Measurements from ENCODE around the gene PGA5. TPM values are rescaled to one million over a fixed set of nuclear protein-coding genes. Genes with fewer than 3 reads are reported as not detected.
"Not testable (repeated sequence)": the region's sequence is repeated elsewhere in the genome, so short reads cannot be mapped to it uniquely, and the experiment has no call there.

Gene PGA5
- total and polyA plus RNA-seq, 12 donors, result 0.28 to 1.1 (median 0.71) TPM; not detected in 4

DNA sequence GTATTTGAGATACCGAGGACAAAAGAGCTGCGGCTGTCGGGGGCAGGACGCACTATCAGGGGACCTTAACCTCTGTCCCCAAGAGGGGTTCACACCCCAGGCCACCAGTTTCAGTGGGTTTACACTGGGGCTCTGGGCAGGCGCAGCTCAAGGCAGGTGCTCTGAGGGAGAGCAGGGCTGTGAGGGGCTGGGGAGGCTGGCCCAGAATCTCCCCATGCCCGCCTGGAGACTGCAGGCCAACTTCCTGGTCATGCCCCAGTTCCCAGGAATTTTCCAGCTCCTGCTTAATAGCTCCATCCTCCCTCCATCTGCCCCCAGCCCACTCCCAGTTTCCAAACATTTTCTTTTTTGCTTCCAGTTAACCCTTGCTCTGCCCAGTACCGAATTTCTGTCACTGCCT is 45.3 kb upstream of the PGA5 start:
- 78 to 93% (median 80%) methylated on average over 6 to 7 of the region's 7 CpGs for WGBS, 4 donors

DNA sequence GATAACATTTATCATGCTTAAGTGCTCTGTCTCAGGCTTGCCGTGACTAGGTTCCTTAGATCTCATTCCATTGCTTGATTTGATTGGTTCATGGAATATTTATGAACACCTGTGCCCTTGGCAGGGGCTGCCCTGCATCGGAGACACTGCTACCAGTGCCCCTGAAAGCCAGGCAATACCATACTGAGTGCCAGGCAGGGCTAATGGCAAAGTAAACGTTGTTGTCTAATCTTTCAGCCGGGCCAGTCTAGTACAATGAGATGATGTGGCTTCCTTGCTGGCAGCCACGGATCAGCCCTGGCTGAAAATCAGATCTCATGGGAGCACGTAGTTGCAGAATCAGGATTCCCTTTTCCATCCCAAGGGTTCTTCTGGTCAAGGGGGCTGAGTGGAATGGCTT is 42.6 kb upstream of the PGA5 start:
- no peak for DNase-seq

More for the DNA sequence above, 45.3 kb upstream of the PGA5 start:
- H3K4me3 ChIP-seq, result no peak overlapping the region
- no peaks in the 10 kb centered on the region for H3K4me1 ChIP-seq (replicated peaks in 1 of 2)
- peaks cover 3% of the 10 kb centered on the region for H3K27me3 ChIP-seq
- intact Hi-C loops (cut with DNase I), result no loop called here
- no peaks in the 10 kb centered on the region for H3K9me3 ChIP-seq (replicated peaks in 1 of 3)
- DNase-seq, result no peak
- TF ChIP-seq POLR2A (IDR thresholded peaks at IDR 0.05), result no peak
- TF ChIP-seq, protein P1, sequence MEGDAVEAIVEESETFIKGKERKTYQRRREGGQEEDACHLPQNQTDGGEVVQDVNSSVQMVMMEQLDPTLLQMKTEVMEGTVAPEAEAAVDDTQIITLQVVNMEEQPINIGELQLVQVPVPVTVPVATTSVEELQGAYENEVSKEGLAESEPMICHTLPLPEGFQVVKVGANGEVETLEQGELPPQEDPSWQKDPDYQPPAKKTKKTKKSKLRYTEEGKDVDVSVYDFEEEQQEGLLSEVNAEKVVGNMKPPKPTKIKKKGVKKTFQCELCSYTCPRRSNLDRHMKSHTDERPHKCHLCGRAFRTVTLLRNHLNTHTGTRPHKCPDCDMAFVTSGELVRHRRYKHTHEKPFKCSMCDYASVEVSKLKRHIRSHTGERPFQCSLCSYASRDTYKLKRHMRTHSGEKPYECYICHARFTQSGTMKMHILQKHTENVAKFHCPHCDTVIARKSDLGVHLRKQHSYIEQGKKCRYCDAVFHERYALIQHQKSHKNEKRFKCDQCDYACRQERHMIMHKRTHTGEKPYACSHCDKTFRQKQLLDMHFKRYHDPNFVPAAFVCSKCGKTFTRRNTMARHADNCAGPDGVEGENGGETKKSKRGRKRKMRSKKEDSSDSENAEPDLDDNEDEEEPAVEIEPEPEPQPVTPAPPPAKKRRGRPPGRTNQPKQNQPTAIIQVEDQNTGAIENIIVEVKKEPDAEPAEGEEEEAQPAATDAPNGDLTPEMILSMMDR (IDR thresholded peaks at IDR 0.05), result no peak
- no peaks in the 10 kb centered on the region for H3K36me3 ChIP-seq (replicated peaks in 1 of 2)
- H3K27ac ChIP-seq, result no peak overlapping the region

DNA sequence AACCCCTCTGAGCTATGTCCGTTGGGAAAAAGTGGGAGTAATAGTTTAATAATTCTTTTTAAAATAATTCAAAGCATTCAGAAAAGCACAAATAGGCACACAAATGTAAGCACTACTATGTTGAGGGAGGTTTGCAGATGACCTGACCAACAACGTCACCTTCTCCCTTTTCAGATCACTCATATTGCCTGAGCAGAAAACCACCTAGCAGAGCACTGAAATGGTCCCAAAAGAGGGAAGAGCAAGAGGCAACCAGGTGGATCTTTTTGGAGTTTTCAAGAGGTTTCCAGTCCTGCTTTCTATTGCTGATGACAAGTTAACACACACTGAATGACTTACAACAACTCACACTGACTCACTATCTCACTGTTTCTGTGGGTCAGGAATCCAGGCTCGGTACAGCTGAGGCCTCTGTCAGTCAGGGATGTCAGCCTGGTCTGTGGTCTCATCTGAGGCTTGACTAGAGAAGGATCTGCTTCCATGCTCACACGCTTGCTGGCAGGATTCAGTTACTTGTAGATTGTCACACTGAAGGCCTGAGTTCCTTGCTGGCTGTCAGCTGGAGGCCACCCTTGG is 41.9 kb upstream of the PGA5 start:
- no peak for DNase-seq
- WGBS, 4 donors, result 73 to 83% (median 80%) methylated on average over 2 to 4 of the region's 4 CpGs
- intact Hi-C loops (cut with DNase I), result no loop called here
- H3K4me1 ChIP-seq (replicated peaks in 1 of 2), result no peaks in the 10 kb centered on the region
- no peaks in the 10 kb centered on the region for H3K36me3 ChIP-seq (replicated peaks in 1 of 2)
- H3K27me3 ChIP-seq, result no peaks in the 10 kb centered on the region
- H3K27ac ChIP-seq, result no peak overlapping the region
- H3K9me3 ChIP-seq (replicated peaks in 1 of 3), result no peaks in the 10 kb centered on the region
- H3K4me3 ChIP-seq, result no peak overlapping the region
- TF ChIP-seq, protein P1 (IDR thresholded peaks at IDR 0.05), result no peak
- TF ChIP-seq POLR2A (IDR thresholded peaks at IDR 0.05), result no peak

More for the DNA sequence above, 42.6 kb upstream of the PGA5 start:
- Histone ChIP-seq H3K9me3 (replicated peaks in 1 of 3) (no peaks in the 10 kb centered on the region), H3K27me3 (no peaks in the 10 kb centered on the region), H3K27ac (no peak overlapping the region), H3K4me3 (no peak overlapping the region), H3K36me3 (replicated peaks in 1 of 2) (no peaks in the 10 kb centered on the region), H3K4me1 (replicated peaks in 1 of 2) (no peaks in the 10 kb centered on the region)
- 70 to 82% (median 74%) methylated on average over 5 to 6 of the region's 6 CpGs for WGBS, 4 donors
- no peak for TF ChIP-seq POLR2A (IDR thresholded peaks at IDR 0.05)
- TF ChIP-seq, protein P1 (IDR thresholded peaks at IDR 0.05), result no peak
- intact Hi-C loops (cut with DNase I), result no loop called here

DNA sequence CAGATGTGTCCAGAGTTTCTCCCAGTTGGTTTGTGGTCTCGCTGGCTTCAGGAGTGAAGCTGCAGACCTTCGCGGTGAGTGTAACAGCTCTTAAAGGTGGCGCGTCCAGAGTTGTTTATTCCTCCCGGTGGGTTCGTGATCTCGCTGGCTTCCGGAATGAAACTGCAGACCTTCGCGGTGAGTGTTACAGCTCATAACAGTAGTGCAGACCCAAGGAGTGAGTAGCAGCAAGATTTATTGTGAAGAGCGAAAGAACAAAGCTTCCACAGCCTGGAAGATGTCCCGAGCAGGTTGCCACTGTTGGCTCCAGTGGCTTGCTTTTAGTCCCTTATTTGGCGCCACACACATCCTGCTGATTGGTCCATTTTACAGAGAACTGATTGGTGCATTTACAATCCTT is 39.5 kb upstream of the PGA5 start:
- no peak for DNase-seq
- WGBS, 4 donors, result 76 to 91% (median 89%) methylated on average over 9 to 14 of the region's 14 CpGs
- Histone ChIP-seq H3K27ac (no peak overlapping the region), H3K27me3 (no peaks in the 10 kb centered on the region), H3K4me1 (replicated peaks in 1 of 2) (no peaks in the 10 kb centered on the region), H3K36me3 (replicated peaks in 1 of 2) (no peaks in the 10 kb centered on the region), H3K9me3 (replicated peaks in 1 of 3) (no peaks in the 10 kb centered on the region), H3K4me3 (no peak overlapping the region)
- intact Hi-C loops (cut with DNase I), result no loop called here
- TF ChIP-seq POLR2A (IDR thresholded peaks at IDR 0.05), result no peak
- TF ChIP-seq, protein P1 (IDR thresholded peaks at IDR 0.05), result no peak

DNA sequence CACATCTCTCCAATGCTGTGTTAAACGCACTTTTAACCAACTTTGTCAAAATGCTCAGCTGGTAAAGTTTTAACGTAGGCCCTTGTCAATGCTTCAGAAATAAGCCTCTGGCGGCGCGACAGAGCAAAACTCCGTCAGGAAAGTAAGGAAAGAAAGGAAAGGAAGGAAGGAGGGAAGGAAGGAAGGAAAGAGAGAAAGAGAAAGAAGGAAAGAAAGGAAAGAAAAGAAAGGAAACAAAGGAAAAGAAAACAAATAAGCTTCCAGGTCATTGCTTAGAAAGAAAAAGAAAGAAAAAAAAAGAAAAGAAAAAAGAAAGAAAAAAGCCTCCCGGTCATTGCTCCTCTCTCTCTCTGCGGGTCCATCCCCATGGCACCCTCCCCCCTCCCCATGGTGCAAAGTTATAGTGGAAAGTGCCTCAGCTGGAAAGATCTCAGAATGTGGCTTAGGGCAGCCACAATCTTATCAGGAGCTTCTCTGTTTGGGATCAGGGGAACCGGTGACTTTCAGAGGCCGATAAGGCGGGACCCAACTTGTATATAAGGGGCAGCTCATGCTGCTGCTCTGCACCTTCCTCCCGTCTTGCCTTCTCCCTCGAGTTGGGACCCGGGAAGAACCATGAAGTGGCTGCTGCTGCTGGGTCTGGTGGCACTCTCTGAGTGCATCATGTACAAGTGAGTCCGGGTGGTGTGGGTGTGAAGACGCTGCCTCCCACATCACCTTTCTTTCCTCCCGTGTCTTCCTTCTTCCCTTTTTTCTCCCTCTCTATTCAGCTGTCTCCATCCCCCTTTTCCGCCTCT is 37.8 kb upstream of the PGA5 start, which contains the start of gene PGA3:
PGA3 (plus strand) TSS at position 566 of the 797 bp plus-strand sequence; CDS start at position 616, 50 bp downstream.
- H3K36me3 ChIP-seq (replicated peaks in 1 of 2); DNase-seq; H3K4me3 ChIP-seq; H3K4me1 ChIP-seq (replicated peaks in 1 of 2); intact Hi-C loops (cut with DNase I); H3K27me3 ChIP-seq; H3K27ac ChIP-seq; H3K9me3 ChIP-seq (replicated peaks in 1 of 3): not testable (repeated sequence)
- 66 to 78% (median 72%) methylated on average over 9 to 18 of the region's 18 CpGs for WGBS, 4 donors

DNA sequence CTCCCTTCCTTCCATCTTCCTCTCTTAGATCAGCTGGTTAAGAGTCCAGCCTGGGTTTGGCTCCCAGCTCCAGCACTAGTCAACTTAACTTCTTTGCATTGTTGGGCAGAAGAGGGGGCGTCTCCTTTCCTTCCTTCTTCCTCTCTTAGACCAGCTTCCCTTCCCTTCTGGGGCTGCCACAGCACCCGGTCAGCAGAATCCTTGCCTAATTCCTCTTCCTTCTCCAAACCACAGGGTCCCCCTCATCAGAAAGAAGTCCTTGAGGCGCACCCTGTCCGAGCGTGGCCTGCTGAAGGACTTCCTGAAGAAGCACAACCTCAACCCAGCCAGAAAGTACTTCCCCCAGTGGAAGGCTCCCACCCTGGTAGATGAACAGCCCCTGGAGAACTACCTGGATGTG is 37.1 kb upstream of the PGA5 start:
- H3K9me3 ChIP-seq (replicated peaks in 1 of 3); intact Hi-C loops (cut with DNase I); DNase-seq; H3K4me1 ChIP-seq (replicated peaks in 1 of 2); H3K4me3 ChIP-seq; H3K27me3 ChIP-seq; H3K27ac ChIP-seq; H3K36me3 ChIP-seq (replicated peaks in 1 of 2): not testable (repeated sequence)
- 88% methylated on average over 3 of the region's 5 CpGs; no CpG with 5 or more reads in 3 of the 4 donors for WGBS, 4 donors

DNA sequence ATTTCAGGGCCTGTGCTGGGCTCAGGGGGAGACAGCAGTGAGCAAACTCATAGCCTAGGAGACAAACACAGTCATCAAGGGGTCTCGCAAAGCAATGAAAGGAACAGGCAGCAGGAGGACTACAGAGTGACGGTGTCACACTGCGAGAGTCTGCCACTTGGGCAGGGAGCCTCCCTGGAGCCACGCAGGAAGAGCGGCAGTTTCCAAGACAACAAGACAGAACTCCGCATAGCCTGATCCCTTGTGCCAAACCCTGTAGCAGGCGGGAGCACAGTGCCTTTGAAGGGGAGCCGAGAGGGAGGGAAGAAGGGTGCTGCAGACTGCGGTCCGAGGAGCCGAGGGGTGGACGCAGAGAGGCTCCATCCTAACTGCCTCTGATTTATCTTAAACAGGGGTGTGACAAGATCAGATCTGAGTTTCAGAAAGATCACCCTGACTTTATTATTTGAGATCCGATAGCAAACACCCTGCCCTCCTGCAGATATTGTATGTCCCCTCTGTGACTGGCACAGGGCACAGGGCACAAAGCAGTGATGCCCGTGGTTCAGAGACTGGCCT is 36.4 kb upstream of the PGA5 start:
- H3K4me3 ChIP-seq; DNase-seq; H3K9me3 ChIP-seq (replicated peaks in 1 of 3); H3K36me3 ChIP-seq (replicated peaks in 1 of 2); H3K27me3 ChIP-seq; H3K4me1 ChIP-seq (replicated peaks in 1 of 2); intact Hi-C loops (cut with DNase I); H3K27ac ChIP-seq: not testable (repeated sequence)
- 65 to 78% (median 72%) methylated on average over 14 of the region's 14 CpGs for WGBS, 4 donors

Measured in adrenal gland (tissue), 12 donors.